Measurements from ENCODE around the gene TAB3.
A peak's percentile ranks its signal among the peaks of the same experiment; 100 is the strongest.

DNA sequence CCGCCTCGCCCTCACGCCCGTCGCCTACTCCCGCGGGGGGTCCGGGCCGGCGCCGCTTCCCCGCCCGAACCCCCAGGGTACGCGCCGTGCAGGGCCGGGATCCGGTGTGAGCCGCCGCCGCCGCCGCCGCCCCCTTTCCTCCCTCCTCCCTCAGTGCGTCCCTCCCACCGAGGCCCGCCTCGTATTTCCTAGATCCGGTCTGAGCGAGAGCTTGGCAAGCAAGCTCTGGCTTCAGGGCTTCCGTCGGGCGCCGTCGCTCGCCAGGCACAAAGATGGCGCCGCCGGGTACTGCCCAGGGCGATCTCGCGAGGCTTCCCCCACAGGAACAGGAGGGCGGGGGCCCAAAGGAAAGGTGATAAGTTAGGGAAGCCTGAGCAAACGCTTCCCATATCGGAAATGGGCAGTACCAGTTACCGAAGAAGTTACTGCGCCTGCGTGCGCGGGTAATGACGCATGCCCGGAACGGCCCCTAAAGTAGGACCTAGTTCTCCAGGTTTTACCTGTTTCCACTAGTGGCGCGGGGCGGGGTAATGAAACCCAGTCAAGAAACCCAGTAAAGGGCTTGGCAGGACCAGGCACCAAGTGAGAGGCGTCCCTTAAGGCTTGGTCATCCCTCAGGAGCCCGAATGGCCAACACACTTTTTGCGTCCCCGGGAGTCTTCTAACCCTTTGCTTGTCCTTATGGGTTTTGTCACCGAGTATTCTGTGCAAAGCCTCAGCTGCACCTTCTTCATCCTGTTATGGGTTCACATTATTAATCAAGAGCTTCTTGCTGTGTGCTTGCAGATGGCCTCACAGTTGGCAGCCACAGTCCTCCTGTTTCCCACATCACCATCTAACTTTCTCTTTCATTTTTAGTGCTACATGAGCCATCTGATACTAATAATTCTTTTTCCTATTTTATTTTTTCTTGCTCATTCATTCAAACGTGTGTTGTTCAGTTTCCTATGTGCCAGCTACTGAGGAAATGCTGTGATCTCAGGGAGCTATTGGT lies at the start of gene TAB3:
- TF ChIP-seq POLR2A (IDR thresholded peaks at IDR 0.05; ENCODE audit: low read depth) (no peak), CTCF (IDR thresholded peaks at IDR 0.05) (no peak), POLR2AphosphoS5 (IDR thresholded peaks at IDR 0.05) (peak; percentile 66 to 90), EP300 (IDR thresholded peaks at IDR 0.05) (no peak)
